GM23248 (cell line): Measurements from ENCODE around the gene DNHD1.

ENCODE experiments used
- EZH2 ChIP-seq: fragments of 200-600 bp; sonication (generic); IDR thresholded peaks from 2 replicates; pipeline ENCODE4 v1.6.1; 2018; ENCODE audit warnings: antibody characterized with exemption, mild to moderate bottlenecking; ENCODE audit not compliant: insufficient read depth, poor library complexity, severe bottlenecking
- EZH2phosphoT487 ChIP-seq: fragments of 200-600 bp; sonication (generic); IDR thresholded peaks from 2 replicates; pipeline ENCODE4 v1.6.1; 2018; ENCODE audit warnings: antibody characterized with exemption, moderate library complexity, mild to moderate bottlenecking, low read depth; ENCODE audit not compliant: insufficient read depth

DNA sequence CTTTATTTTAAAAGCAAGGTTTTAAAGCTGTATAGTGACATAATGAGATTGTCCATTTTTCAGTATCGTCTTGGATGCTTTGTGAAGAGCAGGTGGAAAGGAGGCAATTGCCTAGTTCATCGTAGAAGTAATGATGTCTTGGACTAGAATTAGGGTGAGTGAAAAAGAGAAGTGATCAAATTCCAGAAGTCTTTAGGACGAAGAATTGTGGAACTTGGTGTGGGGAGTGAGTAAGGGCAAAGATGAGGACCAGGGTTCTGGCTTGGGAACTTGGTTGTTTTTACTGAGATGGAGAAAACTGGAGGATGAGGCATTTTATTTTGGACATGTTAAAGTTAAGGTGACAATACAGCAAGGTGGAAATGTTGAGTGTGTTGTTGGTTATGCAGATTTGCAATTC lies 107.7 kb downstream of the DNHD1 start:
- no peak for TF ChIP-seq EZH2
- no peak for TF ChIP-seq EZH2phosphoT487
